Measurements from ENCODE around the gene DMD.

The DMD gene

GRCh38 chrX:32966821-32967355, 244.5 kb downstream of the DMD start:
- DNase-seq, result no peak
- in situ Hi-C loops (cut with HindIII; ENCODE audit: low pct_ligation_motif_present, low sequenced_read_pairs), result no loop called here
- no peak for TF ChIP-seq CTCF (IDR thresholded peaks at IDR 0.05; ENCODE audit: low read depth, low read length, missing control alignments)
- Histone ChIP-seq H3K27ac (no peak overlapping the region), H3K4me3 (ENCODE audit: low read depth, low read length) (no peak overlapping the region), H3K36me3 (replicated peaks) (no peaks in the 10 kb centered on the region), H3K27me3 (replicated peaks) (no peaks in the 10 kb centered on the region)

- DNase-seq, result no peak
- TF ChIP-seq CTCF (IDR thresholded peaks at IDR 0.05; ENCODE audit: low read depth, low read length, missing control alignments), result no peak
- Histone ChIP-seq H3K27me3 (replicated peaks) (no peaks in the 10 kb centered on the region), H3K4me3 (ENCODE audit: low read depth, low read length) (no peak overlapping the region), H3K36me3 (replicated peaks) (no peaks in the 10 kb centered on the region), H3K27ac (no peak overlapping the region)
- in situ Hi-C loops (cut with HindIII; ENCODE audit: low pct_ligation_motif_present, low sequenced_read_pairs), result no loop called here
Measured at GRCh38 chrX:32954125-32954524, 257.2 kb downstream of the DMD start.

- no peaks in the 10 kb centered on the region for H3K27me3 ChIP-seq (replicated peaks)
- H3K36me3 ChIP-seq (replicated peaks), result no peaks in the 10 kb centered on the region
- no peak for DNase-seq
- no peak overlapping the region for H3K27ac ChIP-seq
- H3K4me3 ChIP-seq (ENCODE audit: low read depth, low read length), result no peak overlapping the region
- in situ Hi-C loops (cut with HindIII; ENCODE audit: low pct_ligation_motif_present, low sequenced_read_pairs), result no loop called here
- no peak for TF ChIP-seq CTCF (IDR thresholded peaks at IDR 0.05; ENCODE audit: low read depth, low read length, missing control alignments)
Measured at GRCh38 chrX:32948130-32948529, 263.2 kb downstream of the DMD start.

GRCh38 chrX:32937043-32937442, 274.3 kb downstream of the DMD start:
- no peak overlapping the region for H3K27ac ChIP-seq
- H3K36me3 ChIP-seq (replicated peaks), result no peaks in the 10 kb centered on the region
- H3K27me3 ChIP-seq (replicated peaks), result no peaks in the 10 kb centered on the region
- in situ Hi-C loops (cut with HindIII; ENCODE audit: low pct_ligation_motif_present, low sequenced_read_pairs), result no loop called here
- no peak for DNase-seq
- no peak for TF ChIP-seq CTCF (IDR thresholded peaks at IDR 0.05; ENCODE audit: low read depth, low read length, missing control alignments)
- H3K4me3 ChIP-seq (ENCODE audit: low read depth, low read length), result no peak overlapping the region

GRCh38 chrX:32933548-32933947, 277.8 kb downstream of the DMD start:
- Histone ChIP-seq H3K36me3 (replicated peaks) (no peaks in the 10 kb centered on the region), H3K4me3 (ENCODE audit: low read depth, low read length) (no peak overlapping the region), H3K27me3 (replicated peaks) (no peaks in the 10 kb centered on the region), H3K27ac (no peak overlapping the region)
- no peak for DNase-seq
- in situ Hi-C loops (cut with HindIII; ENCODE audit: low pct_ligation_motif_present, low sequenced_read_pairs), result no loop called here
- no peak for TF ChIP-seq CTCF (IDR thresholded peaks at IDR 0.05; ENCODE audit: low read depth, low read length, missing control alignments)

GRCh38 chrX:32929040-32929439, 282.3 kb downstream of the DMD start:
- in situ Hi-C loops (cut with HindIII; ENCODE audit: low pct_ligation_motif_present, low sequenced_read_pairs), result no loop called here
- no peak for TF ChIP-seq CTCF (IDR thresholded peaks at IDR 0.05; ENCODE audit: low read depth, low read length, missing control alignments)
- H3K4me3 ChIP-seq (ENCODE audit: low read depth, low read length), result no peak overlapping the region
- H3K27me3 ChIP-seq (replicated peaks), result no peaks in the 10 kb centered on the region
- H3K36me3 ChIP-seq (replicated peaks), result no peaks in the 10 kb centered on the region
- no peak for DNase-seq
- no peak overlapping the region for H3K27ac ChIP-seq

Measured in brain microvascular endothelial cell (primary cell).